HG03045 (cell line): ENCODE measurements around the gene HSF4.

Experiments used
- ATAC-seq: cut with Tn5 transposase; IDR thresholded peaks from one replicate; pipeline ENCODE4 v1.9.1; 2021; ENCODE audit warnings: mild to moderate bottlenecking, moderate library complexity; ENCODE audit not compliant: unreplicated experiment

HSF4 gene

GRCh38 chr16:67199011-67199807, 34.7 kb downstream of the HSF4 start, which contains the start of gene ELMO3:
Gene ELMO3 (plus strand): TSS chr16:67199131. CDS start chr16:67199327, 196 bp downstream.
- no peak for ATAC-seq

GRCh38 chr16:67199808-67200198, 35.3 kb downstream of the HSF4 start:
- no peak for ATAC-seq

- no peak for ATAC-seq
Measured at GRCh38 chr16:67200491-67200890, 35.9 kb downstream of the HSF4 start.

GRCh38 chr16:67201411-67202345, 37.1 kb downstream of the HSF4 start:
- no peak for ATAC-seq

- ATAC-seq: no peak
Measured at GRCh38 chr16:67202426-67202825, 37.9 kb downstream of the HSF4 start.

GRCh38 chr16:67202956-67203493, 38.5 kb downstream of the HSF4 start:
- ATAC-seq: no peak

- no peak for ATAC-seq
Measured at GRCh38 chr16:67204076-67204475, 39.5 kb downstream of the HSF4 start.

GRCh38 chr16:67206129-67206837, 41.7 kb downstream of the HSF4 start:
- ATAC-seq: no peak

GRCh38 chr16:67206838-67207248, 42.3 kb downstream of the HSF4 start:
- ATAC-seq: no peak

GRCh38 chr16:67207249-67208091, 42.9 kb downstream of the HSF4 start:
- ATAC-seq: no peak

GRCh38 chr16:67208154-67208896, 43.8 kb downstream of the HSF4 start:
- no peak for ATAC-seq

GRCh38 chr16:67209565-67209964, 45.0 kb downstream of the HSF4 start:
- no peak for ATAC-seq

GRCh38 chr16:67210069-67210937, 45.8 kb downstream of the HSF4 start:
- ATAC-seq: no peak

- ATAC-seq: no peak
Measured at GRCh38 chr16:67211674-67212073, 47.1 kb downstream of the HSF4 start.

GRCh38 chr16:67212766-67213165, 48.2 kb downstream of the HSF4 start:
- ATAC-seq: no peak

GRCh38 chr16:67213197-67214019, 48.9 kb downstream of the HSF4 start:
- ATAC-seq: no peak

GRCh38 chr16:67215706-67216105, 51.2 kb downstream of the HSF4 start:
- ATAC-seq: no peak
